A549 (cell line): ENCODE results near the gene ENTREP1.

Source experiments
- BCL3 ChIP-seq: fragments of >200 bp; sonication (Bioruptor Twin); formaldehyde crosslinking; IDR thresholded peaks from 3 replicates; pipeline ENCODE4 v1.6.1; 2016
- CBX2 ChIP-seq: fragments of 200-600 bp; sonication (generic); IDR thresholded peaks from 2 replicates; pipeline ENCODE4 v1.6.1; 2016; ENCODE audit warnings: low read depth, mild to moderate bottlenecking, borderline replicate concordance
- CEBPB ChIP-seq, 2 experiments: fragments of >200 bp in 1 of 2; sonication (Bioruptor Twin) in 1 of 2; formaldehyde crosslinking in 1 of 2; IDR thresholded peaks; 2 replicates each; pipeline ENCODE4 v1.6.1; 2012 to 2016
- CHD4 ChIP-seq: fragments of 200-600 bp; sonication (generic); IDR thresholded peaks from 2 replicates; pipeline ENCODE4 v1.6.1; 2016; ENCODE audit warnings: antibody characterized with exemption, mild to moderate bottlenecking, borderline replicate concordance
- FOSL2 ChIP-seq, 2 experiments: fragments of 450-650 bp in 1 of 2; fragments of >200 bp in 1 of 2; sonication (Bioruptor Twin) in 1 of 2; formaldehyde crosslinking; IDR thresholded peaks; 2 replicates each; pipeline versions ENCODE4 v1.5.0 to v1.6.1; 2016 to 2020; ENCODE audit warnings: mild to moderate bottlenecking in 1 of 2, moderate library complexity in 1 of 2
- JUNB ChIP-seq: fragments of >200 bp; sonication (Bioruptor Twin); formaldehyde crosslinking; IDR thresholded peaks from 2 replicates; pipeline ENCODE4 v1.6.1; 2016
- KDM1A ChIP-seq: fragments of 200-600 bp; sonication (generic); IDR thresholded peaks from 2 replicates; pipeline ENCODE4 v1.6.1; 2016; ENCODE audit warnings: low read depth, mild to moderate bottlenecking
- POLR2A ChIP-seq: IDR thresholded peaks from 2 replicates; pipeline ENCODE4 v1.6.1; 2012; ENCODE audit warnings: mild to moderate bottlenecking, low read length
- RAD21 ChIP-seq, 2 experiments: fragments of >200 bp in 1 of 2; sonication (Bioruptor Twin) in 1 of 2; formaldehyde crosslinking in 1 of 2; IDR thresholded peaks in 1 of 2; conservative IDR thresholded peaks in 1 of 2; 2 replicates in 1 of 2; 3 replicates in 1 of 2; pipeline ENCODE4 v1.6.1; 2012 to 2018; ENCODE audit warnings: inconsistent platforms in 1 of 2
- RCOR1 ChIP-seq: fragments of 150-350 bp; IDR thresholded peaks from 2 replicates; pipeline ENCODE4 v1.6.1; 2014; ENCODE audit warnings: antibody characterized with exemption, low read length, low read depth
- RFX5 ChIP-seq: fragments of 450-650 bp; IDR thresholded peaks from 2 replicates; pipeline ENCODE4 v1.7.1; 2014; ENCODE audit warnings: antibody characterized with exemption, mild to moderate bottlenecking, moderate library complexity
- RNF2 ChIP-seq: fragments of 200-600 bp; sonication (generic); IDR thresholded peaks from 2 replicates; pipeline ENCODE4 v1.6.1; 2016; ENCODE audit warnings: low read depth, mild to moderate bottlenecking, antibody characterized with exemption, moderate library complexity, borderline replicate concordance
- TF ChIP-seq, protein P1 (sequence below): fragments of >200 bp; sonication (Bioruptor Twin); formaldehyde crosslinking; IDR thresholded peaks from 3 replicates; pipeline ENCODE4 v1.5.1; 2016
- TF ChIP-seq, protein P2 (sequence below): IDR thresholded peaks from 2 replicates; pipeline ENCODE4 v1.6.1; 2012

DNA sequence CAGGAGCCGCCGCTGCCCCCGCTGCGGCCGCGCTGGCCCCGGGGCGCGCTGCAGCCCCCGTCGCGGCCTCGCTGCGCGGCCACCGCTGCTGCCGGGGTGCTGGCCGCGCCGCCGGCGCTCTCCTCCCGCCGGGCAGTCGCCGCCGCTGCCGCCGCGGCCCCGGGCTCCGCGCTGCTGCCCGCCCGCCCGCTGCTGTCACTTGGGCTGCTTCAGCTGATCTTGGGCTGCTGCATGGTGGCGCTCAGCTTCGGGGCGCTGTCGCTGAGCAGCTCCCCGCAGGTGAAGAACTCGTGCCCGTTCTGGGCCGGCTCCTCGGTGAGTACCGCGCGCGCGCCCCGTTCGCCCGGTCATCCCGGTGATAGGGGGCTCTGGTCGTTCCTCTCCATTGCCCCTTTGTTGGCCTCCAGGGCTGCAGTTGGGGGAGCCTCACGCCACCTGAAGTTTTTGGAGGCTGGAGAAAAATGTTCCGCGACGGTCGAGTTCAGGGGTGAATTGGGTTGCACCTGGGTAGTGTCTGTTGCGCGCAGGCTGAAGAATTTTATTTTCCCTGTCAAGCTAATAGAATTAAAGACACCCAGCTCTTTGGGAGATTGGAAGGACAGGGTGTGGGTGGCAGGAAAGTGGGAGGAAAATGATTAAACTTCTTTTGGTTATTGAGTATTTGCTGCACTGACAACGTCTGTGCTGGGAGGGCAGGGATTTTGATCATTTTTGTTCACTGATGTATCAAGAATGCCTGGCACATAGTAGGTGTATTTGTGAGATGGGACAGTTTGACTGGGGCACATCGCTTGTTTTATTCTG is 596 bp downstream of the ENTREP1 start:
- TF ChIP-seq CBX2 (no peak), RCOR1 (no peak), POLR2A (no peak), CEBPB (IDR thresholded peaks at IDR 0.05) (no peak), RAD21 (conservative IDR thresholded peaks at IDR 0.05 in 1 of 2, IDR thresholded peaks at IDR 0.05 in 1 of 2) (no peak), RNF2 (no peak), FOSL2 (IDR thresholded peaks at IDR 0.05) (no peak), FOSL2 (CRISPR knock-in tag; IDR thresholded peaks at IDR 0.05) (no peak), KDM1A (no peak), JUNB (no peak), RFX5 (no peak), BCL3 (no peak), CHD4 (no peak)
- TF ChIP-seq, protein P1, sequence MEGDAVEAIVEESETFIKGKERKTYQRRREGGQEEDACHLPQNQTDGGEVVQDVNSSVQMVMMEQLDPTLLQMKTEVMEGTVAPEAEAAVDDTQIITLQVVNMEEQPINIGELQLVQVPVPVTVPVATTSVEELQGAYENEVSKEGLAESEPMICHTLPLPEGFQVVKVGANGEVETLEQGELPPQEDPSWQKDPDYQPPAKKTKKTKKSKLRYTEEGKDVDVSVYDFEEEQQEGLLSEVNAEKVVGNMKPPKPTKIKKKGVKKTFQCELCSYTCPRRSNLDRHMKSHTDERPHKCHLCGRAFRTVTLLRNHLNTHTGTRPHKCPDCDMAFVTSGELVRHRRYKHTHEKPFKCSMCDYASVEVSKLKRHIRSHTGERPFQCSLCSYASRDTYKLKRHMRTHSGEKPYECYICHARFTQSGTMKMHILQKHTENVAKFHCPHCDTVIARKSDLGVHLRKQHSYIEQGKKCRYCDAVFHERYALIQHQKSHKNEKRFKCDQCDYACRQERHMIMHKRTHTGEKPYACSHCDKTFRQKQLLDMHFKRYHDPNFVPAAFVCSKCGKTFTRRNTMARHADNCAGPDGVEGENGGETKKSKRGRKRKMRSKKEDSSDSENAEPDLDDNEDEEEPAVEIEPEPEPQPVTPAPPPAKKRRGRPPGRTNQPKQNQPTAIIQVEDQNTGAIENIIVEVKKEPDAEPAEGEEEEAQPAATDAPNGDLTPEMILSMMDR: no peak
- TF ChIP-seq, protein P2, sequence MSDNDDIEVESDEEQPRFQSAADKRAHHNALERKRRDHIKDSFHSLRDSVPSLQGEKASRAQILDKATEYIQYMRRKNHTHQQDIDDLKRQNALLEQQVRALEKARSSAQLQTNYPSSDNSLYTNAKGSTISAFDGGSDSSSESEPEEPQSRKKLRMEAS: no peak
